OCI-LY1 (cell line): ENCODE data around the gene GJC2.

Experiments used
- EZH2 ChIP-seq: fragments of 200-600 bp; sonication (generic), shearing (Covaris generic); IDR thresholded peaks from 2 replicates; pipeline ENCODE4 v1.8.0; 2017; ENCODE audit warnings: borderline replicate concordance, mixed run types, mild to moderate bottlenecking, antibody characterized with exemption, low read length, moderate library complexity, mixed read lengths
- TF ChIP-seq, protein P1 (sequence below): fragments of 200-600 bp; sonication (generic), shearing (Covaris generic); IDR thresholded peaks from 2 replicates; pipeline ENCODE4 v1.5.1; 2017; ENCODE audit warnings: mild to moderate bottlenecking, antibody characterized with exemption, low read length, moderate library complexity, mixed read lengths

DNA sequence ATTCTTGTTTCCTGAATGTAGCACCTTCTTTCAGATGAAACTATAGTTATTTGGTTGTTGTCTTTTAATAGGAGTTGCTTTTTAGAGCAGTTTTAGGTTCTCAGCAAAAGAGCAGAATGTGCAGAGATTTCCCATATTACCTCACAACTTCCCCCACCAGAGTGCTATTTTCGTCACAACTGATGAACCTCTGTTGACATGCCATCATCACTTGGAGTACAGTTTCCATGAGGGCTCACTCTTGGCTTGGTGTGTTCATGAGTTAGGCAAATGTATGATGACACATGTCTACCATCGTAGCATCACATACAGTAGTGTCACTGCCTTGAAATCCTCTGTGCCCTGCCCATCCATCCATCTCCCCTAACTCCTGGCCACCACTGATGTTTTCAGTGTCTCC, 19.6 kb downstream of the GJC2 start:
- TF ChIP-seq EZH2: no peak
- TF ChIP-seq, protein P1, sequence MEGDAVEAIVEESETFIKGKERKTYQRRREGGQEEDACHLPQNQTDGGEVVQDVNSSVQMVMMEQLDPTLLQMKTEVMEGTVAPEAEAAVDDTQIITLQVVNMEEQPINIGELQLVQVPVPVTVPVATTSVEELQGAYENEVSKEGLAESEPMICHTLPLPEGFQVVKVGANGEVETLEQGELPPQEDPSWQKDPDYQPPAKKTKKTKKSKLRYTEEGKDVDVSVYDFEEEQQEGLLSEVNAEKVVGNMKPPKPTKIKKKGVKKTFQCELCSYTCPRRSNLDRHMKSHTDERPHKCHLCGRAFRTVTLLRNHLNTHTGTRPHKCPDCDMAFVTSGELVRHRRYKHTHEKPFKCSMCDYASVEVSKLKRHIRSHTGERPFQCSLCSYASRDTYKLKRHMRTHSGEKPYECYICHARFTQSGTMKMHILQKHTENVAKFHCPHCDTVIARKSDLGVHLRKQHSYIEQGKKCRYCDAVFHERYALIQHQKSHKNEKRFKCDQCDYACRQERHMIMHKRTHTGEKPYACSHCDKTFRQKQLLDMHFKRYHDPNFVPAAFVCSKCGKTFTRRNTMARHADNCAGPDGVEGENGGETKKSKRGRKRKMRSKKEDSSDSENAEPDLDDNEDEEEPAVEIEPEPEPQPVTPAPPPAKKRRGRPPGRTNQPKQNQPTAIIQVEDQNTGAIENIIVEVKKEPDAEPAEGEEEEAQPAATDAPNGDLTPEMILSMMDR: no peak
